GM18508 (cell line): Measurements from ENCODE around the gene STK4.
"Not testable (repeated sequence)": the region's sequence is repeated elsewhere in the genome, so short reads cannot be mapped to it uniquely, and the experiment has no call there.

Source experiments
- ATAC-seq: cut with Tn5 transposase; IDR thresholded peaks from one replicate; pipeline ENCODE4 v1.9.1; 2021; ENCODE audit warnings: moderate number of reproducible peaks; ENCODE audit not compliant: insufficient read depth, unreplicated experiment

Gene STK4

GRCh38 chr20:45019762-45020123 lies 53.4 kb downstream of the STK4 start:
- ATAC-seq, result no peak

DNA sequence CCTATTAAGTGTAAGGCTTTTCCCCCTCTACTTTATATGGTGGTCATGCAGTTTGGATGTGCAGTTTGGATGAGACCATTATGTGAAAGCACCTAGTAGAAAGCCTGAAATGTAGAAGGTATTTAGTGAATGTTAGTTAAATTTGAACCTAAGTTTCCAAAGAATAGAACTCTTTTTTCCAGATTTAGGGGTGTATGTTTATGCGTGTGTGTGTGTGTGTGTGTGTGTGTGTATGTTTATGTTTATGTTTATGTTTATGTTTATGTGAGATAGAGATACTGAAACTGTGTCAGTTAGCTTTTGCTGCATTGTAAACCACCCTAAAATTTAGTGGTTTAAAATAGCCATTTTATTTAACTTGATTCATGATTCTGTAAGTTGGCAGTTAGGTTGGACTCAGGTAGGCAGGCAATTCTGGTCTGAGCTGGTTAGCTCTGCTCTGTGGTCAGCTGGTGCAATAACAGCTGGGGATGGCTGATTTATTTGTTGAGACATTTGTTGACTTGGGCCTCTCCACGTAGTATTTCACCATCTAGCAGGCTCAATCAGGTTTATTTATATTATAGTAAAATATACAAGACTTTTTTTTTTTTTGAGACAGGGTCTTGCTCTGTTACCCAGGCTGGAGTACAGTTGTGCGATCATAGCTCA lies 54.0 kb downstream of the STK4 start:
- ATAC-seq, result no peak

DNA sequence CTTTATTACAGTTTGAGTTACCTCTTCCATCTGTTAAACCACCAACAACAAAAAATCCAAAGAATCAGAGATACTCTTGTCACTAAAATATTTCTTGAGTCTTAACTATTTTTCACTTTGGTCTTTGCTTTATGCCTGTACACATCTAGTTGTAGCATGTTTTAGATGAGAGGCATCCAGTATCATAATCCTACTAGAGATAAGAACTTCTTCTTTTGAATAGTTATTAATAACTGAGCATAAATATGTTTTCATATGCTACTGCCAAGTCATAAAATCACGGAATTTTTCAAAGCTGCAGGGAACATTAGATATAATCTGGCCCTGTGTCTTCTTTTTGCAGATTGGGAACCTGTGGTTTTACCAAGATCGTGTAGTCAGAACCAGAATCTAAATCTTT lies 55.3 kb downstream of the STK4 start:
- no peak for ATAC-seq

GRCh38 chr20:45023140-45023539 lies 56.8 kb downstream of the STK4 start:
- not testable (repeated sequence) for ATAC-seq

GRCh38 chr20:45028424-45029136 lies 62.3 kb downstream of the STK4 start:
- ATAC-seq, result no peak

DNA sequence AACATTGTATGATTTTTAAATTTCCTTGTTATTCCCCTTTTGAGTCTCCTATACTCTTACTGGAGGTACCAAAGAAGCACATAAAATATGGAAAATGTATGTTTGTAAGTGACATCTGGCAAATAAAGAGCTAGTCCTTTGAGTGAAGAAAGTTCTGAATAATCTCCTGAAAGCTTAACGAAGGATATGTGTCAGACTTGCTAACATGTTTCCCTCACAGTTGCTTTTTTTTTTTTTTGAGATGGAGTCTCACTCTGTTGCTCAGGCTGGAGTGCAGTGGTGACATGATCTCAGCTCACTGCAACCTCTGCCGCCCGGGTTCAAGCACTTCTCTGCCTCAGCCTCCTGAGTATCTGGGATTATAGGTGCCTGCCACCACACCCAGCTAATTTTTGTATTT lies 63.6 kb downstream of the STK4 start:
- no peak for ATAC-seq

DNA sequence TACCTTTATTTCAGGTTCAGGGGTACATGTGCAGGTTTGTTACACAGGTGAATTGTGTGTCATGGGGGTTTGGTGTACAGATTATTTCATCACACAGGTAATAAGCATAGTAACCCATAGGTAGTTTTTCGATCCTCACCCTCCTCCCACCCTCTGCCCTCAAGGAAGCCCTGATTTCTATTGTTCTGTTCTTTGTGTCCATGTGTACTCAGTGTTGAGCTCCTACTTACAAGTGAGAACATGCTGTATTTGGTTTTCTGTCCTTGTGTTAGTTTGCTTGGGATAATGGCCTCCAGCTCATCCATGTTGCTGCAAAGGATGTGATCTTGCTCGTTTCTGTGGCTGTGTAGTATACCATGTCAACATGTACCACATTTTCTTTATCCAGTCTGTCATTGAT lies 66.0 kb downstream of the STK4 start:
- no peak for ATAC-seq

- ATAC-seq, result no peak
These were observed 66.5 kb downstream of the STK4 start for GRCh38 chr20:45032781-45033180.

DNA sequence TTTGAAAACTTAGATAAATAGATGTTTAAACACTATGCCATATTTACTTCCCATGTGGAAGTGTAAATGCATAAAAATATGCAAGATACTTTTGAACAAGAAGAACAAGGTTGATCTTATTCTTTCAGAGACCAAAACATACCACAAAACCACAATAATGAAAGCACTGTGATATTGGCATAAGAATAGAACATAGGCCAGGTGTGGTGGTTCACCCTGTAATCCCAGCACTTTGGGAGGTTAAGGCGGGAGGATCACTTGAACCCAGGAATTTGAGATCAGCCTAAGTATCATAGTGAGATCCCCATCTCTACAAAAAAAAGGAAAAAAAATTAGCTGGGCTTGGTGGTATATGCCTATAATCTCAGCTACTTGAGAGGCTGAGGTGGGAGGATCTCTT lies 68.1 kb downstream of the STK4 start:
- ATAC-seq, result no peak

DNA sequence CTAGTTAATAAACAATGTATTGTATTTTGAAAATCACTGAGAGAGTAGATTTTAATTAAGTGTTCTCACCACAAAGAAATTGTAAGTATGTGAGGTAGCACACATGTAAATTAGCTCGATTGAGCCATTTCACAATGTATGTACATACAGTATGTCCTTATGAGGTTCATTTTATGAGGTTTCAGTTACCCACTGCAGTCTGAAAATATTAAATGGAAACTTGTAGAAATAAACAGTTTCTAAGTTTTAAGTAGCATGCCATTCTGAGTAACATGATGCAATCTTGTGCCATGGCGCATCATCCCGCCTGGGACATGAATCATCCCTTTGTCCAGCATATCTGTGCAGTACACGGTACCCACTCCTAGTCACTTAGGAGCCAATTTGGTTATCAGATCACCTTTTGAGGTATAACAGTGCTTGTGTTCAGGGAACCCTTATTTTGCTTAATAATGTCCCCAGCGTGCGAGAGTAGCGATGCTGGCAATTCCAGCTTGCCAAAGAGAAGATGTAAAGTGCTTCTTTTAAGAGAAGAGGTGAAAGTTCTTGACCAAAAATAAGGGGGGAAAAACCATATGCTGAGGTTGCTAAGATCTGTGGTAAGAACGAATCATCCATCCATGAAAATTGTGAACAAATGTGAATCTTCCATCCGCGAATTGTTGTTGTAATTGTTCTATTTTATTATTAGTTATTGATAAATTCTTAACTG lies 69.9 kb downstream of the STK4 start:
- no peak for ATAC-seq

DNA sequence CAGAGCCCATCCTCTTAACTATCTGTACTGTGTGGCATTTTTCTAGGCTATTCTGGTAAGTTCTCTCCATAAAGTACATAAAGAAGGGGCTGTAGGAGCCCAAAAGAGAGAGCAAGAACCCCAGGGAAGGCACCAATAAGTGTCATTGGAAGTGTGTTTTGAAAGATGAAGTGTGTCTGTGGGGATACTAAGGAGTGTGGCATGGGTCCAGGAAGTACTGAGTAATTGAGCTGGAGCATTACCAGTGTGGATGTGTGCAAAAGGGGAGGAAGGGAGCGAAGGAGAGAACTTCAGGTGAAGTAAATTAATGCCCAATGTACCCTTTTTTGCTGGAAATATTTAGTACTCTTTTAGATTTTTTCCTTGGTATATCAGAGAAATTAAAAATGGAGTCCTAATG lies 70.7 kb downstream of the STK4 start:
- no peak for ATAC-seq

GRCh38 chr20:45037635-45038034 lies 71.3 kb downstream of the STK4 start:
- ATAC-seq, result no peak

- ATAC-seq, result no peak
These were observed 72.6 kb downstream of the STK4 start for GRCh38 chr20:45038745-45039474.

GRCh38 chr20:45039475-45039820 lies 73.1 kb downstream of the STK4 start:
- ATAC-seq, result no peak

- ATAC-seq, result no peak
These were observed 75.4 kb downstream of the STK4 start for GRCh38 chr20:45041464-45042337.

DNA sequence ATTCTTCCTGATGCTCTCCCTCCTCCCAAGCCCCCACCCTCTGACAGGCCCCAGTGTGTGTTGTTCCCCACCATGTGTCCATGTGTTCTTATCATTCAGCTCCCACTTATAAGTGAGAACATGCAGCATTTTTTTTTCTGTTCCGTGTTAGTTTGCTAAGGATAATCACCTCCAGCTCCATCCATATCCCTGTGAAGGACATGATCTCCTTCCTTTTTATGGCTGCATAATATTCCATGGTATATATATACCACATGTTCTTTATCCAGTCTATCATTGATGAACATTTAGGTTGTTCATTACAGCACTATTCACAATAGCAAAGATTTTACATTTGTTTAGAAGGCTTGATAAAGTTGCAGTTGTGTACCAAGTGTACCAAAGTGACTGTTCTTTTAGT lies 76.7 kb downstream of the STK4 start:
- ATAC-seq, result no peak

GRCh38 chr20:45044084-45044573 lies 77.8 kb downstream of the STK4 start:
- no peak for ATAC-seq

DNA sequence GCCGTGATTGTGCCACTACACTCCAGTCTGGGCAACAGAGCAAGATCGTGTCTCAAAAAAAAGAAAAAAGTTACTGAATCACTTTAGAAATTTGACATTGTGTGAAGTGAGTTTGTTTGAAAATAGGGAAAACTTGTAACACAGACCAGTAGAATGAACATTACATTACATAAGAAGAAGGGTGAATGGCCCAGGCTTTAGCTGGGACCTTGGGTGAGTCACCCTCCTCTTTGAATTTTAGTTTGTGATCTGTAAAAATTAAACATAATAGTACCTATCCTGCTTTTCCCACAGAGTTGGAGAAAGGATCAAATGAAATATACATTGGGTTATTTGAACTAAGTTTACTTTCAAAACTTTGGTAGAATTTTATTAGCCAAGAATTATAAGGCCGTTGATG lies 78.3 kb downstream of the STK4 start:
- no peak for ATAC-seq

- ATAC-seq, result no peak
These were observed 81.3 kb downstream of the STK4 start for GRCh38 chr20:45047581-45048119.

DNA sequence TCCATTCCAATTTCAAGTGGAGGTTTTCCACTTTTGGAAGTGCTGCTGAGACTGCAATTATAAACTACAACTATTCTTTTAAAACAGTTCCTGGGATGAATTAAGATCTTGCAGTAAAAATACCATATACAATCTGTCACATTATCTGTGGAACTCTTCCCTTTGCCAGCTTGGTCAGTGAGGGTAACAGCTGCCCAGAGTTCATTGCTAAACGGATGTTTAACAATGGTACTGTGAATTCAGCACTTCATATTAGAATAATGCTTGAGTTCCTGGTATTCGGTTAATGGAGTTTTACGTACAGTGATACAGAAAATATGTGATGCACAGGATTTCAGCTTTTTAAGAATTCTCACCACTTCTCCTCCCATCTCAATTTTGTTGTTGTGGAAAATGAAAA lies 83.1 kb downstream of the STK4 start:
- ATAC-seq, result no peak
